ELF-1 (cell line): ENCODE results near the gene RHBDL1.

Experiments
- DNase-seq: peaks from one replicate; pipeline ENCODE4 v3.0.0-alpha.2; 2016; ENCODE audit warnings: low read depth, low spot score

Gene RHBDL1

DNA sequence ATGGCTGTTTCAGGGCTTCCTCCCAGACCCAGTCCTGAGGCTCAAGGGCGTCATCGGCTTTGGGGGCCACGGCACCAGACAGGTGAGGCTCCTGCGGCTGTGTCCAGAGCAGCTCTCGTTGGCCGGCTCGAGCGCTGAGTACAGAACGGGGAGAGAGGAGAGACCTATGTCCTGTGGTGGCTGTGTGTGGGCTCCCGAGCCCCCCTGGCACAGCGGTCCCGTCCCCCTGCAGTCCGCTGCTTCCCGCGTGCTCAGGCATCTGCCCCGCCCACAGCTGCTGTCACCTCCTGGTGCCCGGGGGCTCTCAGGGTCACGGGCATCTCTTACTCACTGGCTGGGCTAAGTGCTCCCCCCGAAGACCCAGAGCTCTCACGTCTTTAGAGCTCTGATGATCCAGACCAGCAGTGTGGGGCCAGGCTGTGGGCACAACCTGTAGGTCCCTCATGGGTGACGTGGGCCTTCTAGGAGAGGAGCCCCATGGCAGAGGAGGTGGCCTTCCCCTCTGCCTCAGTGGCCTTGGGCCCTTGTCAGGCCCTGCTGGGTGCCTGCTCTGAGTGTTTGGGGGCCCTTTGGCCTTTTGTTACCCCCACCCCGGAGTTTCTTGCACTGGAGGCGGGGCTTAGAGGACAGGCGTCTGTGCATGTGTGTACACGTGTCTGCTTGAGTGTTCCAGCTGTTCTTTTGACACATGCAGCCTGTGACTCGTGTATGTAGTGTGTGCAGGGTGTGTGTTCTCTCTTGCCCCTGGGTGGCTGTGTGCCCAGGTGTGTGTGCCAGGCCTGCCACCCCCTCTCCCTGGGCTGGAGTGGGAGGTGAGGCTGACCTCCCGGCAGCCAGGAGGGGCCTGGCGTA, 22.8 kb upstream of the RHBDL1 start:
- no peak for DNase-seq

DNA sequence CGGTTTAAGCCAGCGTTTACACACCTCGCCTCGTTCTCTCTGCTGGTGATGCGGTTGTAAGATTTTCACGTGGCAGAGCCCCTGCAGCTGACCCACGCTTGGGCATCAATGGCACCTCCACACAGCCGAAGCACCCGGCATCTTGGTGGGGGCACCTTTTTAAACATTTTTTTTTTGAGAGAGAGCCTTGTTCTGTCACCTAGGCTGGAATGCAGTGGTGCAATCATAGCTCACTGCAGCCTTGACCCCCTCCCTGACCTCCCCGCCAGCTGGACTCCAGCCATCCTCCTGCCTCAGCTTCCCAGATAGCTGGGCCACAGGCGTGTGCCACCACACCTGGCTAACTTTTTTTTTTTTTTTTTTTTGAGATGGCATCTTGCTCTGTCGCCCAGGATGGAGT, 21.4 kb upstream of the RHBDL1 start:
- no peak for DNase-seq

DNA sequence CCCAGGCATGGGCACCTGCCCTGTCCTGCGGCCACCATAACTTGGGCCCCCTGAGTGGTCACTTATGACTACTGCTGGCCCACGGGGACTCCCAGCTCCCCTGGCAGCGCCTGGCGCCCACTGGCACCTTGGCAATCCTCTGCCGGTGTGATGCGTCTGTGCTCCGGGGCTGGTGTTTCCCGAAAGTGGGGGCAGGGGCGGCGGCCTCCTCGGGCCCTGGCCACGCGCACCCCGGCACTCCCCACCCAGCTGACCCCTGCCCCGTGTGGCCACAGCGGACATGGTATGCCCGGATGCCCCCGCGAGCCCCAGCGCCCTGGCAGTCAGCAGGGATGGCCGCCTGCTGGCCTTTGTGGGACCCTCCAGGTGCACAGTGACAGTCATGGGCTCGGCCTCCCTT, 18.0 kb upstream of the RHBDL1 start:
- no peak for DNase-seq

DNA sequence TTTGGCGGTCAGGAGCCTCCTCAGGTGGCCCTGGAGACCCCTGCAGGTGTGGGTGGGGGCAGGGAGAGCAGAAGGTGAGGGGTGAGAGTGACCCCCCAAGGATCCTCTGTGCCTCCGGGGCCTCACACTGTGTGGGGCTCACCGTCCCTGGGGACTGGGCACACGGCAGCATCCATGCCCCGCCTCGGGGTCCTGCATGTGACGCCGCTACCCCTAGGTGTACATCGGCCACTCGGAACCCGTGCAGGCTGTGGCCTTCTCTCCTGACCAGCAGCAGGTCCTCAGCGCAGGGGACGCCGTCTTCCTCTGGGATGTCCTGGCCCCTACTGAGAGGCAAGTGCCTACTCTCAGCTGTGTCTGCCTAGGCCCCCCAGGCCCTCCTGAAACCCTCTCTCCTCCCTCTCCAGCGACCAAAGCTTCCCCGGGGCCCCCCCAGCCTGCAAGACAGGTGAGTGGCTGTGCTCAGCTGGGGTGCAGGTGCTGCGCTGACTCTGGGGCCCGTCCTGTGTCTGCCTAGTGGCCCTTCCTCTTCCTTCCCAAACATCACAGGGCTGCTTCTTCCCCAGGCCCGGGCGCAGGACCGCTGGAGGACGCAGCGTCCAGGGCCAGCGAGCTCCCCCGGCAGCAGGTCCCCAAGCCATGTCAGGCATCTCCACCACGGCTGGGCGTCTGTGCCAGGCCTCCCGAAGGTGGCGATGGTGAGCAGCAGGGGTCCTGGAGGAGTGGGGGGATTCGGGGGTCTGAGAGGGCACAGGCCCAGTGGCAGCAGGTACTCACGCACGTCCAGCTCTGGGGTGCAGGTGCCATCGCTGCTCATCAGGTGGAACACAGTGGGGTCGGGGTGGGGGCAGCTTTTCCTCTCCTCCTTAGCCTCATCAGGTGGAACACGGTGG, 16.5 kb upstream of the RHBDL1 start:
- DNase-seq, result no peak

DNA sequence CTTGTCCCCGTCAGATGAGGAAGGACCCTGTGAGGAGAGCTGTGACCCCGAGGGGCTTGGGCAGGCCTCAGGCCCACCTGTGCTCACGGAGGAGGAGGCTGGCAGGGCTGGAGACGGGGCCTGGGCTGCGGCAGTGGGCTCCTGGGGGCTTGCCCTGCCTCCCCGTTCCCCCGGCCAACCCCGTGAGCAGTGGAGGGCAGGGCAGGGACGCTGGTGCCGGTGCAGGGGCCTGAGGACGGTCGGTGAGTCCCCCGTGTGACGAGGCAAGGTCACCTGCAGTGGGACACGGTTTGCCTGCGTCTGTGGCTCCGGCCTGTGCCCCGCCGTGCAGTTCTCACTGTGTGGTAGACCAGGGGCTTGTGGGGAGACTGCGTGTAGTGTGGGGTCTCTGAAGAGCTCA, 15.9 kb upstream of the RHBDL1 start:
- DNase-seq, result no peak

DNA sequence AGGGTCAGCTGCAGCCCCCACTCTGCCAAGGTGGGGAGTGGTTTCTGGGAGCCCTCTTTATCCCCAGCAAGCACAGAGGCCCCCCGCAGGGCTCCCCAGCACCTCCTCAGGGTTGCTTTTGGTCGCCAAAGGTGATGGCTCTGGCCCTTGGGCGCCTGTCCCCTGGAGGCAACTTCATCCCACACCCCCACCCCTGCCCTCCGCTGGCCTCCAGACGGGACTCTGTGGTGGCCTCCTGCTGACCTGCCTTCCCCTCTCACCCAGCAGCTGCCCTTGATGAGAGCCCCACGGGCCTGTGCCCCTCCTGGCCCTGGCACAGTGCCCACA, 15.4 kb upstream of the RHBDL1 start:
- no peak for DNase-seq

DNA sequence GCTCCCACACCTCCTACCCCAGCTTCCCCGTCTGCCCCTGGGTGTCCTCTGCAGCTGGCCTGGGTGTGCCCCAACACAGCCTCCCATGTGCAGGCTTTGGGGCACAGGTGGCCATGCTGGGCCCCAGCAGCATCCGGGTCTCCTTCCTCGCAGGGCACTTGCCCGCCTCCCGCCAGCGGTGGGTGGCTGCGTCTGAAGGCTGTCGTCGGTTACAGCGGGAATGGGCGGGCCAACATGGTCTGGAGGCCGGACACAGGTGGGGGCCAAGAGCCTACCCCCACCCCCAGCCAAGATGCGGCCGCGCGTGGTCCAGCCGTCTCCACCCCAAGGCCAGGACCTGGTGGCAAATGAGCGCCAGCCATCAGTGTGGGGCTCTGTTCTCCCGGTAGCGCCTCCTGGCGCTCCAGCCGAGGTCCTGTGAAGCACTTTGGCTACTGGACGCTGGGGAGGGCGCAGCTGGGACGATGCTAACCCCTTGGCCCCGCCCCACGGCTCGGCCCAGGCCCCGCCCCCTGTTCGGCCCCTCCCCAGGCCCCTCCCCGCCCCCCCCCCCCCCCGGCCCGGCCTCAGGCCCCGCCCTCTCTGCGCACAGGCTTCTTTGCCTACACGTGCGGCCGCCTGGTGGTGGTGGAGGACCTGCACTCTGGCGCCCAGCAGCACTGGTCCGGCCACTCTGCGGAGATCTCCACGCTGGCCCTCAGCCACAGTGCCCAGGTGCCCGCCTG, 14.8 kb upstream of the RHBDL1 start:
- DNase-seq, result peak; percentile 93

DNA sequence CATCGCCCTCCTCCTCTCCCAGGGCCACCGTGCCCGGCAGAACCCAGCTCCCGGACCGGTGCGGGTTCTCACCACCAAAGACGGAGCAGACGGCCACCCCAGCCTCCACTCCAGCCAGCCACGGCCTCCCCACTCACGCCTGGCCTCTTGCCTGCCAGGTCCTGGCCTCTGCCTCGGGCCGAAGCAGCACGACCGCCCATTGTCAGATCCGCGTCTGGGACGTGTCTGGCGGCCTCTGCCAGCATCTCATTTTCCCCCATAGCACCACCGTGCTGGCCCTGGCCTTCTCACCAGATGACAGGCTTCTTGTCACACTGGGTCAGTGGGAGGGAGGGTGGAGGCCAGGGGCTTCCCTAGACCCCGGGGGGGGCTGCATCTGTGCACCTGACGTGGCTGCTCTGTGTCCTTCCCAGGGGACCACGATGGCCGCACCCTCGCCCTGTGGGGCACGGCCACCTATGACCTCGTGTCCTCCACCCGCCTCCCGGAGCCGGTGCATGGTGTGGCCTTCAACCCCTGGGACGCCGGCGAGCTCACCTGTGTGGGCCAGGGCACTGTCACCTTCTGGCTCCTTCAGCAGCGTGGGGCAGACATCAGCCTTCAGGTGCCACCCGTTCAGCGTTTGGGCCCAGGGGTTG, 14.2 kb upstream of the RHBDL1 start:
- DNase-seq, result no peak

DNA sequence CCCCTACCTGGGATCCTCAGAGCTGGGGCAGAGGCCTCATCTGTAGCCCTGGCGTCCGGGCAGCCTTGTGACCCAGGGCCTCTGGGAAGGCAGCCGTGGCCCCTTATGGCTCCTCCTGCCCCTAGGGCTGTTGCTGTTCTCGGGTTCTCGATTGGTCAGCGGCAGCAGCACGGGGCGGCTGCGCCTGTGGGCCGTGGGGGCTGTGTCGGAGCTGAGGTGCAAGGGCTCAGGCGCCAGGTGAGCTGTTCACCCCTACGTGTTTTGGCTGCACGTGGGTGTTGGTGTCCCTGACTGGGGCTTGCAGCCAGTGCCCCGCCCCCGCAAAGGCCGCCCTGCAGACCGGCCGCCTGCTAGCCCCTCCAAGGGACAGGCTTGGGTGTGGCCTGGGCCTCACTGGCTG, 13.4 kb upstream of the RHBDL1 start:
- no peak for DNase-seq

DNA sequence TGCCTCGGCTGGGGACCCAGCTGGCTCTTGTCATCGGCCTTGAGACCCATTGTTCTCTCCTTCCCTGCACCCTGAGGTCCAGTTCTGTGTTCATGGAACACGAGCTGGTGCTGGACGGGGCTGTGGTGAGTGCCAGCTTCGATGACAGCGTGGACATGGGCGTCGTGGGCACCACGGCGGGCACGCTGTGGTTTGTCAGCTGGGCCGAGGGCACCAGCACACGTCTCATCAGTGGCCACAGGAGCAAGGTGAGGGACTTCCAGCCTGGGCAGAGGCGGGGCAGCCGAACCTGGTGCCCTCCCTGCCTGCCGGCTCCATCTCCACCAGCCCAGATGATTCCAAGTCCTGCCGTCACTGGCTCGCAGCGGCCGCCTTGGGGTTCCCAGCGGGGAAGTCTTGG, 12.9 kb upstream of the RHBDL1 start:
- DNase-seq, result no peak

DNA sequence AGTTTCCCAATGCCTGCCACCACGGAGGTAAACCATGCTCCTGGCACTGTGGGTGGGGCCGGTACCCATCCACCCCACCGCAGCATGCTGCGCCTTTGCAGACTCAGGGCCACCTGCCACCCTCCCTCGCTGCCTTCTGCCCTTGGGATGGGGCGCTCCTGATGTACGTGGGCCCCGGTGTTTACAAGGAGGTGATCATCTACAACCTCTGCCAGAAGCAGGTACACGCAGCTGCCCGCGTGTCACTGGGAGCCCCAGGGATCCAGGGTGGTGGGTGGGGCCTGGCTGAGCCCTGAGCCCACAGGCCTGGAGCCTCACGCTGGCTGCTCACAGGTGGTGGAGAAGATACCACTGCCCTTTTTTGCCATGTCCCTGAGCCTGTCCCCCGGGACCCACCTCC, 8.9 kb upstream of the RHBDL1 start:
- DNase-seq, result no peak

DNA sequence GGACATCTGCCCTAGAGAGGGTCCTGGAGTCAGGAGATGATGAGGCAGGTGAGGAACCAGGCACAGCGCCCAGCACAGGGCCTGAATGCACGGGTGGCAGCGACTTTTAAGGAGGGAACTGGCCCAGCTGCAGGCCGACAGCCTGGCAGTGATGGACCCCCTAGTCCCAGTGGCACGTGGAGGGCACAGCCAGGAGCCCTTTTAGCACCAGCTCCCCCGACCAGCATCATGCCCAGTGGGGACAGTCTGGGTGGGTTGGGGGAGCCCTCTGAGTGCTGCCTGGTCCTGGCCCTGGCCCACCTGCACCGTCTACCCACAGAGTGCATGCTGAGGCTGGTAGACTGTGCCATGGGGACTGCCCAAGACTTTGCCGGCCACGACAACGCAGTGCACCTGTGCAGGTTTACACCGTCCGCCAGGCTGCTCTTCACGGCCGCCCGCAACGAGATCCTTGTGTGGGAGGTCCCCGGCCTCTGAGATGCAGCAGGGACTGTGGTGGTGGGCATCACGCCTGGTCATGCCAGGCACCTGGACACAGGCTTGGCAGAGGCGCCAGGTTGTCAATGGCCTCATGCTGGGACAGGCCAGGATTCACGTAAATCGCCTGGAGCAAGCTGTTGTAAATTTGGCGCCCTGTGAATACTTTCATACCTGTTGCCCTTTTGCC, 8.2 kb upstream of the RHBDL1 start:
- DNase-seq, result no peak

DNA sequence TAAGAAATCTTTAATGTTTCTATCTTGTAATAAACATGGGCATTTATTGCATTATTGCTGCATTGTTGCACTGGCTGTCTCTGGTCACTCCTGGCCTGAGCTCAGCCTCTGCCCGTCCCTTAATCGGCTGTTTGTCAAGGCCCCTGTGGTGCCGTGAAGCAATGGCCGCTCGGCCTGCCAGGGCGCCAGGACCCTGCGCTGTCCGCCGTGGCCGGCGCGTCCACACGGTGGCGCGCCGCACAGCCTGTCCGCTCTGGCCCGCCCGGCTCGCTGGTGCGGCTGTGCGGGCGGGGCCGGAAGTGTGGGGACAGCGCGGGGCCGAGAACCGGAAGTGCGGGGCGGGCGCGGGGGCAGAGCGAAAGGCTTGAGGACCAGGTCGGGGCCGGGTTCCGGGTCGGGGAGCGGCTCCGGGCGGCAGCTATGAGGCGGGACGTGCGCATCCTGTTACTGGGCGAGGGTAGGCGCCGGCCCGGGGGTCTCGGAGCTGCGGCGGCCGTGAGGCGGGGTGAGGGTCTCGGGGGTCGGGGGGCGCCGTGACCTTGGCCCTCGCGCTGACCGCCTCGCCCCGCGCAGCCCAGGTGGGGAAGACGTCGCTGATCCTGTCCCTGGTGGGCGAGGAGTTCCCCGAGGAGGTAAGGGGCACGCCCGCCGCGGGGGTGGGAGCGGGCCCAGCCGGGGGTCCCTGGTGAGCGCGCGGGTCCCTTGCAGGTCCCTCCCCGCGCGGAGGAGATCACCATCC, 7.5 kb upstream of the RHBDL1 start, which contains the start of gene RHOT2:
TSS of gene RHOT2 (plus strand) at position 353 of the 739 bp plus-strand sequence. CDS start at position 421, 68 bp downstream.
- DNase-seq, result peak; percentile 93

DNA sequence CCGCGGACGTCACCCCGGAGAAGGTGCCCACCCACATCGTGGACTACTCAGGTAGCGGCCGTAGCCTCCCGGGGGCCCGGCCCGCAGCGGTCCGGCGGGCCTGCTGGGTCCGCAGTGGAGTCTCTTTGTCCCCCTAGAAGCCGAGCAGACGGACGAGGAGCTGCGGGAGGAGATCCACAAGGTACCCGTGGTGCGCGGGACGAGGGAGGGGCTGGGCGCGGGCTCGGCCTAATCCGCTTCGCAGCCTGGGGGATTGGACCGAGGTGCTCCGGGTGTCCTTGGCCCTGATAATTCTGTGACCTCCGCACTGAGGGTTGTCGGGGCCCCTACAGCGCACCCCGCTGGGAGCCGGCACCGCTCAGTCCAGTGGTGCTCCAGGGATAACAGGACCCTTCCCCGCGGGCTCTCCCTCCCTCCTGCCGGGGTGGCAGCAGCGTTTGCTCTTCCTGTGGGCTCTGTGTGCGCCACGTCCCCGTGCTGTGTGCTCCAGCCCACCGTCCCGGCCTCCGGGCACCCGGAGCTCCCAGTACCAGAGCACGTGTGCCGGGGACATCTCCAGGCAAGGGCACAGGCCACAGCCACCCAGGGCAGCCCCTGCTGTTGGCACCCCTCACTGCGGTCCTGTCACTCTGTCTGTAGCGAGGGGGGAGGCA, 6.8 kb upstream of the RHBDL1 start:
- no peak for DNase-seq

DNA sequence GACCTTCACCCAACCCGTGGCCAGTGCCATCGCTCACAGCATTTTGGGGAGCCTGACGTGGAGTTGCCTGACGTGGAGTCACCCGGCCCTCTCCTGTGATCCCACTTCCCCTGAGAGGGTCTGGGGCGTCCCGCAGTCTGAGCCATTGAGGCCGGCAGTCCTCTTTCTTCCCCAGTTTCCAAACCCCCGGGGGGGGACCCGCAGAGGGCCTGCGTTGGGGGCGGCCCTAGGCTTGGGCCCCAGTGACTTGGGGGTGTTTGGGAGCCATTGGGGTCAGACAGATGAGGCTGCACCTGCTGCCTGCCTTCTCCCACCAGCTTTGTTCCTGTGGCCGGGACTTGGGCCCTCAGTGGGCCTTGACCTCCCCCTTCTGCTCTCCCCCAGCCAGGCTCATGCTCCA, 5.8 kb upstream of the RHBDL1 start:
- DNase-seq, result no peak

DNA sequence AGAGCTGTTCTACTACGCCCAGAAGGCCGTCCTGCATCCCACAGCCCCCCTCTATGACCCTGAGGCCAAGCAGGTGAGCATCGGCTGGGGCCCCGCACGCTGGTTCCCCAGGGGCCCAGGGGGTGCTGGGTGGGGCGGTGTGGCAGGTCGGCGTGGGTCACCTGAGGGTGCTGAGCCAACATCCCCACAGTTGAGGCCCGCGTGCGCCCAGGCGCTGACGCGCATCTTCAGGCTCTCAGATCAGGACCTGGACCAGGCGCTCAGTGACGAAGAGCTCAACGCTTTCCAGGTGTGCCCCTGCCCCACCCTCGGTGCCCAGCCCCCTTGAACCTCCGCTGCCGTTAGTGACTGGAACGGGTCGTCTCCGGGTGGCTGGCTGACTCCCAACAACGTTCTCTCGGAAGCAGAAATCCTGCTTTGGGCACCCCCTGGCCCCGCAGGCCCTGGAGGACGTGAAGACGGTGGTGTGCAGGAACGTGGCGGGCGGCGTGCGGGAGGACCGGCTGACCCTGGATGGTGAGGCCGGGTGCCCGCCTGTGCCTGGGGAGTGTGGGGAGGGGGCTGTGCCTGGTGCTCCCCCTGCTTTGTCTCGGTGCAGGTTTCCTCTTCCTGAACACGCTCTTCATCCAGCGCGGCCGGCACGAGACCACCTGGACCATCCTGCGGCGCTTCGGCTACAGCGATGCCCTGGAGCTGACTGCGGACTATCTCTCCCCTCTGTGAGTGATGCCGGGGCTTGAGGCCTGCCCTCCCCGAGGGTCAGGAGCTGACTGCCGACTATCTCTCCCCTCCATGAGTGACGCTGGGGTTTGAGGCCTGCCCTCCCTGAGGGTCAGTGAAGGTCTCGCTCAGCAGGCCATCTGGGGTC, 4.8 kb upstream of the RHBDL1 start:
- no peak for DNase-seq

DNA sequence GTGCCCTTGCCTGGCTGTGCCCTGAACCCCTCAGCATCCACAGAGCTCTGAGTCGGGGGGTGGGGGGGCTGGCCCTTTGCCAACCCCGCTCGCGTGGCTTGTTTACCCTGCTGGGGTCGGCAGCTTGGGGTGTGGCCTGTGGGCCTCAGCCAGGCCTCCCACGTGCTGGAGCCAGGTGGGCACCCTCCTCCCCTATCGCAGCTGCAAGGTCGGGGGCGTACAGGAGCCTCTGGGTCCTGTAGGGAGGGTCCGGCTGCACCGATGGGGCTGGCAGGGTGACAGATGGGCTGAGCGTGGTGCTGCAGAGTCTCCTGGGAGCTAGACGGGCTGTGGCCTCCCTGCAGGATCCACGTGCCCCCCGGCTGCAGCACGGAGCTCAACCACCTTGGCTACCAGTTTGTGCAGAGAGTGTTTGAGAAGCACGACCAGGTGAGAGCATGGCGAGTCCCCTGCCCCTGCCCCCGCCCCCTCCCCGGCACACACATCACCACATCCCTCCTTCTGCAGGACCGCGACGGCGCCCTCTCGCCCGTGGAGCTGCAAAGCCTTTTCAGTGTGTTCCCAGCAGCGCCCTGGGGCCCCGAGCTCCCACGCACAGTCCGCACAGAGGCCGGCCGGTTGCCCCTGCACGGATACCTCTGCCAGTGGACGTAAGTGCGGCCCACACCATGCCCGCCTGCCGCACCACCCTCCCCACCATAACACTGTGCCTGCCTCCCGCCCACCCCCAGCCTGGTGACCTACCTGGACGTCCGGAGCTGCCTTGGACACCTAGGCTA, 3.9 kb upstream of the RHBDL1 start:
- no peak for DNase-seq

DNA sequence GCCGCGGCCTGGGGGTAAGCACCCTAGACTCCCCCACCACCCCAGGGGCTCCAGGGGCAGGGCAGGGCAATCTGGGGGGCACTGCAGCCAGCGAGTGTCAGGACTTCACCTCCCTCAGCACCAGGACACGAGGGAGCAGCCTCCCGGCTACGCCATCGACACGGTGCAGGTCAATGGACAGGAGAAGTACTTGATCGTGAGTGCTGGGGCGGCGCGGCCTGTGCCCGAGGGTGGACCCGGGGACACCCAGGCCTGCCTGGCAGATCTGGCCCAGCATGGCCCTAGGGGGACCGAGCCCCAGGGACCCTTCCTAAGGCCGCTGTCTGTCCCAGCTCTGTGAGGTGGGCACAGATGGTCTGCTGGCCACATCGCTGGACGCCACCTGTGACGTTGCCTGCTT, 3.1 kb upstream of the RHBDL1 start:
- no peak for DNase-seq
